Kidney epithelial cell (primary cell): Measurements from ENCODE around the gene RWDD1. TPM values are rescaled to one million over a fixed set of nuclear protein-coding genes. Genes with fewer than 3 reads are reported as not detected.

Source experiments
- DNase-seq: peaks from one replicate; pipeline ENCODE4 v3.0.0-alpha.2; 2010; ENCODE audit warnings: low read depth
- H3K27me3 ChIP-seq: 2 replicates; pipeline ENCODE4 v1.6.0; 2011; ENCODE audit warnings: low read length; ENCODE audit not compliant: control insufficient read depth, insufficient read depth
- H3K36me3 ChIP-seq: 2 replicates; pipeline ENCODE4 v1.5.1; 2011; ENCODE audit warnings: low read length; ENCODE audit not compliant: control insufficient read depth, insufficient read depth
- H3K4me3 ChIP-seq: 2 replicates; pipeline ENCODE4 v1.5.1; 2011; ENCODE audit warnings: low read depth, mild to moderate bottlenecking, control low read depth, low read length
- total RNA-seq: library from RNA; depleted of rRNA; stranded (reverse); fragments of >200 nt; gene quantifications from 2 replicates; pipeline ENCODE4 v1.2.3, GENCODE V29; 2015
- TF ChIP-seq, protein P1 (sequence below): IDR thresholded peaks from 2 replicates; pipeline ENCODE4 v1.5.1; 2011; ENCODE audit warnings: mild to moderate bottlenecking, moderate library complexity, low read length, control low read depth, inconsistent platforms; ENCODE audit not compliant: insufficient read depth, poor library complexity, severe bottlenecking

Gene RWDD1
- total RNA-seq, 1 donor from 2014 or later: 38.6 TPM

DNA sequence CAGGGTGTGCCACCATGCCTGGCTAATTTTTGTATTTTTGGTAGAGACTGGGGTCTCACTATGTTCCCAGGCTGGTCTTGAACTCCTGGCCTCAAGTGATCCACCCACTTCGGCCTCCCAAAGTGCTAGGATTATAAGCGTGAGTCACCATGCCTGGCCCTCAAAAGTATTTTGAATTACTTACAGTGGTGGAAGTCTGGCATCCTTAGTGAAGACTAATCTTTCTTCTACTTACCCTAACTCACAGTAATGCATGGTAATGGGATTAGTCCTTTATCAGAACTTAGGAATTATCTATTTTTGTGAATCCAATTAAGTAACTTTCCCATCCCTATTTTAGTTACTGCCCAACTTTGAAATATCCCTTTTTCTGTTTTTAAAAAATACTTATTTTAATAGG lies 3.9 kb downstream of the RWDD1 start:
- Histone ChIP-seq H3K27me3 (no peaks in the 10 kb centered on the region), H3K4me3 (no peak overlapping the region), H3K36me3 (no peaks in the 10 kb centered on the region)
- no peak for DNase-seq
- TF ChIP-seq, protein P1, sequence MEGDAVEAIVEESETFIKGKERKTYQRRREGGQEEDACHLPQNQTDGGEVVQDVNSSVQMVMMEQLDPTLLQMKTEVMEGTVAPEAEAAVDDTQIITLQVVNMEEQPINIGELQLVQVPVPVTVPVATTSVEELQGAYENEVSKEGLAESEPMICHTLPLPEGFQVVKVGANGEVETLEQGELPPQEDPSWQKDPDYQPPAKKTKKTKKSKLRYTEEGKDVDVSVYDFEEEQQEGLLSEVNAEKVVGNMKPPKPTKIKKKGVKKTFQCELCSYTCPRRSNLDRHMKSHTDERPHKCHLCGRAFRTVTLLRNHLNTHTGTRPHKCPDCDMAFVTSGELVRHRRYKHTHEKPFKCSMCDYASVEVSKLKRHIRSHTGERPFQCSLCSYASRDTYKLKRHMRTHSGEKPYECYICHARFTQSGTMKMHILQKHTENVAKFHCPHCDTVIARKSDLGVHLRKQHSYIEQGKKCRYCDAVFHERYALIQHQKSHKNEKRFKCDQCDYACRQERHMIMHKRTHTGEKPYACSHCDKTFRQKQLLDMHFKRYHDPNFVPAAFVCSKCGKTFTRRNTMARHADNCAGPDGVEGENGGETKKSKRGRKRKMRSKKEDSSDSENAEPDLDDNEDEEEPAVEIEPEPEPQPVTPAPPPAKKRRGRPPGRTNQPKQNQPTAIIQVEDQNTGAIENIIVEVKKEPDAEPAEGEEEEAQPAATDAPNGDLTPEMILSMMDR: no peak

DNA sequence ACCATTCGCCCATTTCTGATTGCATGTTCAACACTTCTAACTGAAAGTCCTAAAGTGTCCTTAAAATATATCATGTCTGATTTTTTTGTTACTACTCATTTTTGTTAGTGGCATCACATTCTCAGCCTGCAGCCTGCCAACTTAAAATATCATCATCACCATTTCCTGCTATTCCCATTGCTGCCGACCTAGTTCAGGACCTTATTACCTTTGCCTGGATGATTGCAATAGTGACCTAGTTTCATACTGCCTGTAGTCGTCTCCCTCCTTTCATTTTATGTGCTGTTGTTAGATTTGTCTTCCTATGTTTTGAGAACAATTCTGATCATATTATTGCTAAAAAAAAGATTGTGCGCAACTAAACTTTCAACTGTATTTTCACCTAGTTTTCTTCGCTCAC lies 6.2 kb downstream of the RWDD1 start:
- no peak for DNase-seq
- no peaks in the 10 kb centered on the region for H3K27me3 ChIP-seq
- TF ChIP-seq, protein P1: no peak
- no peaks in the 10 kb centered on the region for H3K36me3 ChIP-seq
- H3K4me3 ChIP-seq: no peak overlapping the region

DNA sequence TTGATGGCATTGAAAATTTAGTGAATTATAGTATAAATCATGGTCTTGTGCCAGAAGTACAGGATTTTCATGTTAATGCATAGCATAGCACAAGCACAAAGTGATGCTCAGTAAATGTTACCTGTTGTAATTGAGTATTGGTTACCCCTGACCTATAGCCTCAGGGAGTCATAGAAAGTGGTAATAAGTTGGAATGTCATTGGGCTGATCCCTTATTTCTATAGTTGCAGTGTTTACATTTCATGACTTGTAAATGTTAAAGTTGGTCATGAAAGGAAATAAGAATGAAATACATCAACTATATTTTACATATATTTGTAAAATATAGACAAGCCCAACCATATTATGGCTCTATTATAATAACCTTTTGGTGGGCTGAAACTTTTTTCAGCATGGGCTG lies 7.0 kb downstream of the RWDD1 start:
- TF ChIP-seq, protein P1: no peak
- Histone ChIP-seq H3K27me3 (no peaks in the 10 kb centered on the region), H3K36me3 (no peaks in the 10 kb centered on the region), H3K4me3 (no peak overlapping the region)
- DNase-seq: no peak

DNA sequence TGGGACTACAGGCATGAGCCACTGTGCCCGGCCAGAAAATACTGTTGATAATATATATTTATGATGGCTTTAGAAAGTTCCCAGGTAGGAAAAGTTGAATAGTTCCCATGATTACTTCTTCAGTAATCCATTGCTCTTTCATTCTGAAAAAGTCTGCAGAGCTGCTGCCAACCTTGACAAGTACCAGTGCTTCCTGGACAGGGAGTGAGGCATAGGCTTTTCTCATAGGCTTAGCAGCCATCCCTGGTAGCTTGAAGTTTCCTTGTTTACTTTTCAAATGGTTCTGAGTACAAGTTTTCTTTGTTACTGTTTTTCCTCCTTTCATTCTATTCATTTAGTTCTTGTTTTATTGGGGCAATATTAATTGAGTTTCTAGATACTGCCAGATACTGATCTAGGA lies 7.8 kb downstream of the RWDD1 start:
- Histone ChIP-seq H3K4me3 (no peak overlapping the region), H3K36me3 (no peaks in the 10 kb centered on the region), H3K27me3 (no peaks in the 10 kb centered on the region)
- TF ChIP-seq, protein P1: no peak
- DNase-seq: no peak

DNA sequence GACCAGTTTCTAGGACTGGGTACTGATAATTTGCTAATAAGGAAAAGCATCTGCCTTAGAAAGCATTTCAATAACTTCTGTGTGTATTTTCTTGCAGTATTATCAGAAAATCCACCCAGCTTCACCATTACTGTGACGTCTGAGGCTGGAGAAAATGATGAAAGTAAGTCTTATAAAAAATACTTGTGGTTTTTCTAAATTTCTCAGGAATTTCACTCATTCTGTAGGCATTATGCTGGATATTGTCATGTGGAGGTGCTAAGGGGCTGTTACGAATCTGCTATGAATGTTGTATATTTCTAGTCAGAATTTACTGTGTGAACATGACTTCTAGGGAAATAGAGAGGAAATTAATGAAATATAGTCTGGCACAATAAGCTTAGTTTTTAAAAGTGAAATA lies 8.9 kb downstream of the RWDD1 start:
- DNase-seq: no peak
- Histone ChIP-seq H3K27me3 (no peaks in the 10 kb centered on the region), H3K4me3 (no peak overlapping the region), H3K36me3 (no peaks in the 10 kb centered on the region)
- TF ChIP-seq, protein P1: no peak

DNA sequence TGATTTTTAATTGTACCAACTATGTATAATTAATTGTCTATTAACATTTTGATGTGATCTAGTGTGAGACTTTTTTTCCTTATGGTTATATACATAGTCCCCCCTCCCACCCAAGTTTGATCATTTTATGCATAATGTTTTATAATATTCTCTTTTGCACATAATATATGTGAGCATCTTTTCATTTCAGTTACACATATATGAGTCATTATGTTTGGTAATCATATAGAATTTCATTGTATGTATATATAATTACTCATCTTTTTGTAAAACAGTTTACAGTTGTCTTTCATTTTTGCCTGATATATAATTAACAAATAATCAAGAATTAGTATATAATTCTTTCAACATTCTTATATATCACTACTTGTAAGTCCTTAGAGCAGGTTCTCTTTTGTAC lies 15.0 kb downstream of the RWDD1 start:
- Histone ChIP-seq H3K36me3 (no peaks in the 10 kb centered on the region), H3K4me3 (no peak overlapping the region)

More for the DNA sequence above, 15.0 kb downstream of the RWDD1 start:
- no peak for DNase-seq
- TF ChIP-seq, protein P1: no peak
- H3K27me3 ChIP-seq: no peaks in the 10 kb centered on the region
